Measurements from ENCODE around the gene MTIF2.

- no peak for TF ChIP-seq CTCF (conservative IDR thresholded peaks at IDR 0.05; ENCODE audit: low read length)
- no peak for TF ChIP-seq EZH2phosphoT487 (IDR thresholded peaks at IDR 0.05; ENCODE audit: borderline replicate concordance)
Observed at GRCh38 chr2:55230551-55230950, 38.5 kb downstream of the MTIF2 start.
